Fibroblast of lung (primary cell): ENCODE results near the gene MYBL2. TPM values are rescaled to one million over a fixed set of nuclear protein-coding genes. Genes with fewer than 3 reads are reported as not detected.
"Not testable (repeated sequence)": the region's sequence is repeated elsewhere in the genome, so short reads cannot be mapped to it uniquely, and the experiment has no call there.

Experiments used
- DNase-seq, 2 donors: peaks; one replicate each; pipeline versions ENCODE4 v3.0.0 to v3.0.0-alpha.2; 2010; ENCODE audit warnings: low read depth in 2 of 2
- H2AFZ ChIP-seq: 2 replicates; pipeline ENCODE4 v1.5.1; 2012; ENCODE audit warnings: low read length, control low read depth, inconsistent platforms
- H3K27ac ChIP-seq: 2 replicates; pipeline ENCODE4 v1.5.1; 2011; ENCODE audit warnings: low read length, control low read depth; ENCODE audit not compliant: insufficient read depth
- H3K27me3 ChIP-seq: 2 replicates; pipeline ENCODE4 v1.5.1; 2011; ENCODE audit warnings: mild to moderate bottlenecking, low read length; ENCODE audit not compliant: control insufficient read depth, insufficient read depth
- H3K36me3 ChIP-seq: 2 replicates; pipeline ENCODE4 v1.5.1; 2011; ENCODE audit warnings: low read length; ENCODE audit not compliant: control insufficient read depth, insufficient read depth
- H3K4me1 ChIP-seq: 2 replicates; pipeline ENCODE4 v1.5.1; 2011; ENCODE audit warnings: low read length; ENCODE audit not compliant: control insufficient read depth, insufficient read depth; ENCODE audit errors: extremely low read depth
- H3K4me2 ChIP-seq: 2 replicates; pipeline ENCODE4 v1.5.1; 2011; ENCODE audit warnings: low read length, control low read depth; ENCODE audit not compliant: insufficient read depth; ENCODE audit errors: extremely low read depth
- H3K4me3 ChIP-seq, 4 experiments: fragments of 200-600 bp in 1 of 4; sonication (generic) in 1 of 4; replicated peaks in 1 of 4; 2 replicates each; pipeline ENCODE4 v1.5.1; 2011 to 2016; ENCODE audit warnings: low read length in 4 of 4, low read depth in 3 of 4, mild to moderate bottlenecking in 3 of 4, control low read depth in 2 of 4, inconsistent platforms in 1 of 4, mixed read lengths in 1 of 4; ENCODE audit not compliant: insufficient read depth in 1 of 4; ENCODE audit errors: control extremely low read depth in 1 of 4
- H3K79me2 ChIP-seq: 2 replicates; pipeline ENCODE4 v1.5.1; 2012; ENCODE audit warnings: mild to moderate bottlenecking, low read length, inconsistent platforms; ENCODE audit not compliant: control insufficient read depth, insufficient read depth
- H3K9ac ChIP-seq: 2 replicates; pipeline ENCODE4 v1.5.1; 2011; ENCODE audit warnings: mild to moderate bottlenecking, low read length, control low read depth; ENCODE audit not compliant: insufficient read depth
- H3K9me3 ChIP-seq: 2 replicates; pipeline ENCODE4 v1.5.1; 2012; ENCODE audit warnings: low read depth, low read length; ENCODE audit not compliant: control insufficient read depth, insufficient read depth
- H4K20me1 ChIP-seq: 2 replicates; pipeline ENCODE4 v1.5.1; 2011; ENCODE audit warnings: low read length; ENCODE audit not compliant: control insufficient read depth, insufficient read depth; ENCODE audit errors: extremely low read depth
- CTCF ChIP-seq, 2 donors: IDR thresholded peaks in 1 of 2; conservative IDR thresholded peaks in 1 of 2; 1 replicate in 1 of 2; 2 replicates in 1 of 2; pipeline ENCODE4 v1.5.1; 2011 to 2012; ENCODE audit warnings: low read length in 2 of 2, control low read depth in 1 of 2, inconsistent platforms in 1 of 2, low read depth in 1 of 2, mild to moderate bottlenecking in 1 of 2
- EZH2 ChIP-seq: IDR thresholded peaks from 2 replicates; pipeline ENCODE4 v1.5.1; 2012; ENCODE audit warnings: low read length, control low read depth, mild to moderate bottlenecking; ENCODE audit errors: missing control alignments
- polyA plus RNA-seq, 2 donors: library from polyadenylated mRNA; depleted of rRNA in 1 of 2; stranded (reverse) in 1 of 2; unstranded in 1 of 2; fragments of >200 nt; gene quantifications; 2 replicates each; pipeline ENCODE4 v1.2.1, GENCODE V29; 2011 to 2012; ENCODE audit warnings: missing spikeins in 1 of 2
- total RNA-seq: library from RNA; depleted of rRNA; stranded (reverse); fragments of >200 nt; gene quantifications from 2 replicates; pipeline ENCODE4 v1.2.1, GENCODE V29; 2014

MYBL2 gene
- total and polyA plus RNA-seq, 2 donors (not counting 1 experiment from before 2014, with no cell fraction given), result 1.2 to 2.7 TPM

- Histone ChIP-seq H3K4me1 (peaks cover 13% of the 10 kb centered on the region), H3K9me3 (no peaks in the 10 kb centered on the region), H3K4me3 (no peak overlapping the region), H3K4me2 (peak overlapping the region; percentile 3), H3K27ac (peak overlapping the region; percentile 4), H3K36me3 (no peaks in the 10 kb centered on the region), H3K79me2 (no peaks in the 10 kb centered on the region), H3K27me3 (no peaks in the 10 kb centered on the region), H2AFZ (no peak overlapping the region), H3K9ac (no peak overlapping the region), H4K20me1 (no peaks in the 10 kb centered on the region)
- peak; percentile 89 to 98 for DNase-seq
- TF ChIP-seq CTCF (conservative IDR thresholded peaks at IDR 0.05 in 1 of 2, IDR thresholded peaks at IDR 0.05 in 1 of 2; ENCODE audit: low read depth in 1 of 2, low read length in 2 of 2), result no peak
- no peak for TF ChIP-seq EZH2
Observed at GRCh38 chr20:43752561-43753301, 85.8 kb downstream of the MYBL2 start.

- Histone ChIP-seq H3K27ac (peak overlapping the region; percentile 35), H3K4me2 (no peak overlapping the region), H2AFZ (no peak overlapping the region), H3K27me3 (no peaks in the 10 kb centered on the region), H4K20me1 (no peaks in the 10 kb centered on the region), H3K9ac (no peak overlapping the region), H3K9me3 (no peaks in the 10 kb centered on the region), H3K4me1 (peaks cover 13% of the 10 kb centered on the region), H3K79me2 (no peaks in the 10 kb centered on the region), H3K36me3 (no peaks in the 10 kb centered on the region), H3K4me3 (no peak overlapping the region)
- TF ChIP-seq CTCF (conservative IDR thresholded peaks at IDR 0.05 in 1 of 2, IDR thresholded peaks at IDR 0.05 in 1 of 2; ENCODE audit: low read depth in 1 of 2, low read length in 2 of 2) (no peak), EZH2 (no peak)
- peak; percentile 54 to 82 for DNase-seq
Observed at GRCh38 chr20:43755390-43755789, 88.5 kb downstream of the MYBL2 start.

- Histone ChIP-seq H2AFZ (no peak overlapping the region), H4K20me1 (no peaks in the 10 kb centered on the region), H3K36me3 (no peaks in the 10 kb centered on the region), H3K4me1 (peaks cover 13% of the 10 kb centered on the region), H3K79me2 (no peaks in the 10 kb centered on the region), H3K4me3 (no peak overlapping the region), H3K9me3 (no peaks in the 10 kb centered on the region), H3K9ac (no peak overlapping the region), H3K27me3 (no peaks in the 10 kb centered on the region), H3K4me2 (no peak overlapping the region), H3K27ac (peak overlapping the region; percentile 35)
- TF ChIP-seq EZH2 (no peak), CTCF (conservative IDR thresholded peaks at IDR 0.05 in 1 of 2, IDR thresholded peaks at IDR 0.05 in 1 of 2; ENCODE audit: low read depth in 1 of 2, low read length in 2 of 2) (no peak)
- peak; percentile 57 to 92 for DNase-seq
Observed at GRCh38 chr20:43755851-43756250, 88.9 kb downstream of the MYBL2 start.

- not testable (repeated sequence) for H2AFZ ChIP-seq, H3K4me2 ChIP-seq, H3K36me3 ChIP-seq, H3K9me3 ChIP-seq, H3K9ac ChIP-seq, H3K4me1 ChIP-seq, H3K27ac ChIP-seq, H4K20me1 ChIP-seq, H3K27me3 ChIP-seq, H3K79me2 ChIP-seq, H3K4me3 ChIP-seq
- DNase-seq, result peak in 1 of 2 donors; percentile 41
Observed at GRCh38 chr20:43757888-43758287, 91.0 kb downstream of the MYBL2 start.
